VCaP (cell line): Measurements from ENCODE around the gene LRRC17.

Experiments used
- H3K27ac ChIP-seq: fragments of 450-650 bp; 2 replicates; pipeline ENCODE4 v1.5.1; 2017
- TF ChIP-seq, protein P1 (sequence below): fragments of 450-650 bp; conservative IDR thresholded peaks from 2 replicates; pipeline ENCODE4 v1.5.1; 2017; ENCODE audit warnings: mild to moderate bottlenecking, moderate library complexity

LRRC17 gene, protein sequence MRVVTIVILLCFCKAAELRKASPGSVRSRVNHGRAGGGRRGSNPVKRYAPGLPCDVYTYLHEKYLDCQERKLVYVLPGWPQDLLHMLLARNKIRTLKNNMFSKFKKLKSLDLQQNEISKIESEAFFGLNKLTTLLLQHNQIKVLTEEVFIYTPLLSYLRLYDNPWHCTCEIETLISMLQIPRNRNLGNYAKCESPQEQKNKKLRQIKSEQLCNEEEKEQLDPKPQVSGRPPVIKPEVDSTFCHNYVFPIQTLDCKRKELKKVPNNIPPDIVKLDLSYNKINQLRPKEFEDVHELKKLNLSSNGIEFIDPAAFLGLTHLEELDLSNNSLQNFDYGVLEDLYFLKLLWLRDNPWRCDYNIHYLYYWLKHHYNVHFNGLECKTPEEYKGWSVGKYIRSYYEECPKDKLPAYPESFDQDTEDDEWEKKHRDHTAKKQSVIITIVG

DNA sequence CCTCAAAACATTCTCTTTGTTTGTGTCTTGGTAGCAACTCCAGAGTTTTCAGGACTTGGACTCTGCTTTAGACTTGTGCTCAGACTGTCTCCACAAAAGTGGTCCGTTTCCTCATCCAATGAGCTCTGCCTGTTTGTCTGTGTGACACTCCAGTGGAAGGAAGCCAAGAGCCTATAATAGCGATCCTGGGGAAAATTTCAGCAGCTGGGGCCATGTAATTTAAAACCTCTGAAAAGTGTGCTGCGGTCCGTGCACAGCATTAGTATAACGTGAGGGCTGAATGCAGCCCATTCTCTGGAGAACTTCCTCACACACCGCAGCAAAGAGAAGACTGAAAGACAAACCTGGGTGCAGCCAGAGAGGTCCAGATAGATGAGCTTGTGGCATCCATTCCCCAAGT is at the start of gene LRRC17:
TSS of gene LRRC17 (plus strand) at position 259 of the 400 bp plus-strand sequence. CDS start 20,914 bp downstream, outside the sequence.
- H3K27ac ChIP-seq: no peak within 1 kb of the TSS
- TF ChIP-seq, protein P1, sequence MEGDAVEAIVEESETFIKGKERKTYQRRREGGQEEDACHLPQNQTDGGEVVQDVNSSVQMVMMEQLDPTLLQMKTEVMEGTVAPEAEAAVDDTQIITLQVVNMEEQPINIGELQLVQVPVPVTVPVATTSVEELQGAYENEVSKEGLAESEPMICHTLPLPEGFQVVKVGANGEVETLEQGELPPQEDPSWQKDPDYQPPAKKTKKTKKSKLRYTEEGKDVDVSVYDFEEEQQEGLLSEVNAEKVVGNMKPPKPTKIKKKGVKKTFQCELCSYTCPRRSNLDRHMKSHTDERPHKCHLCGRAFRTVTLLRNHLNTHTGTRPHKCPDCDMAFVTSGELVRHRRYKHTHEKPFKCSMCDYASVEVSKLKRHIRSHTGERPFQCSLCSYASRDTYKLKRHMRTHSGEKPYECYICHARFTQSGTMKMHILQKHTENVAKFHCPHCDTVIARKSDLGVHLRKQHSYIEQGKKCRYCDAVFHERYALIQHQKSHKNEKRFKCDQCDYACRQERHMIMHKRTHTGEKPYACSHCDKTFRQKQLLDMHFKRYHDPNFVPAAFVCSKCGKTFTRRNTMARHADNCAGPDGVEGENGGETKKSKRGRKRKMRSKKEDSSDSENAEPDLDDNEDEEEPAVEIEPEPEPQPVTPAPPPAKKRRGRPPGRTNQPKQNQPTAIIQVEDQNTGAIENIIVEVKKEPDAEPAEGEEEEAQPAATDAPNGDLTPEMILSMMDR: no peak

DNA sequence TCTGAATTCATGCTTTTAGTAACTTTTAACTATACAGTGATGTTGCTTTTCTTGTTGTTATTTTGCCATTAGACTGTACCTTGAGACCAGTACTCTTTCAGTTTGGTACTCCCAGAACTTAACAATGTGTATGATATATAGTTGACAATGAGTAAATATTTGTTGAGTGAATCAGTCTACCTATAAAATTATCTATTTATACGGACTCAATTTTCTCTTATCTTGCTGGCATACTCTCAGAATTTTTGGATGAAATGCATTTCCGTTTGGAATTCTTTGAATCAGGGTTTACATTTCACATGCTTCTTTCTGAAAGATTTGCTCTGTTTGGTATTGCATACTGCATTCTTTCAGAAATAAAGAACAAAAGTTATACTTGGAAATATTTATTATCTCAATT is 47.8 kb upstream of the LRRC17 start:
- TF ChIP-seq, protein P1: no peak
- no peak overlapping the region for H3K27ac ChIP-seq

DNA sequence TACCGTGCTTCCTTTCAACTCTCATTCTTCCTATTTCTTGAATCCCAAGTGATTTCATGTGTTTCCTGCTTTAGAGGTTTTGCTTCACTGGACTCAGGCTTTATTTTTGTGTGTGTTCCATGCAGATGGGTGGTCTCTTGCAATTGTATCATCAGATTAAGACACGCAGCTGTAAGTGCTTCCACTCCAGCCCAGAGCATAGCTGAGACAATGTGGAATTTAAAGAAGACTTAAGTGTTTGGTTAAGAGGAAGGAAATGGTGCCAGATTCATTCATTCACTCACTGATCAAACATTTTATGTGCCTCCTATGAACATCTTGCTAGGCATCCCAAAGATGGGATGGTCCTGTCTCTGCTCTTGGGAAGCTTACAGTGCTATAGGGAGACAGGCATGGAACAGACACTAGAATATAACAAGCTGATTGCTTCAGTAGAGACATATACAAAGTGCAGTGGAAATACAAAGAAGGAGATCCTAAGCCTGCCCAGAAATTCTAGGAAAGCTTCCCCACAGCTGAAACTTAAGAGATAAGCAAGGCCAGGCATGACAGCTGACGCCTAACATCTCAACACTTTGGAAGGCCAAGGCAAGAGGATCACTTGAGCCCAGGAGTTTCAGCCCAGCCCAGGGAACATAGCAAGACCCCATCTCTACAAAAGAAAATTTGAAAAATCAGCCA is 46.1 kb upstream of the LRRC17 start:
- H3K27ac ChIP-seq: no peak overlapping the region
- TF ChIP-seq, protein P1: no peak

DNA sequence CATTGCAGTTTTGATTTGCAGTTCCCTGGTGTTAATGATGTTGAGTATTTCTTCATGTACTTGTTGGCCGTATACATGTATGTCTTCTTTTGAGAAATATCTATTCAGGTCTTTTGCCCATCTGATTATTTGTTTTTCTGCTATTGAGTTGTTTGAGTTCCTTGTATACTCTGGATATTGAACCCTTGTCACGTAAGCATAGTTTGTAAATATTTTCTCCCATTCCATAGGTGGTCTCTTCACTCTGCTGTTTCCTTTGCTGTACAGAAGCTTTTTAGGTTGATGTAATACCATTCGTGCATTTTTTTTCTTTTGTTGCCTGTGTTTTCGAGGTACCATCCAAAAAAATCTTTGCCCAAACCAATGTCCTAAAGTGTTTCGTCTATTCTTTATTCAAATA is 43.6 kb upstream of the LRRC17 start:
- TF ChIP-seq, protein P1: no peak
- H3K27ac ChIP-seq: no peak overlapping the region

DNA sequence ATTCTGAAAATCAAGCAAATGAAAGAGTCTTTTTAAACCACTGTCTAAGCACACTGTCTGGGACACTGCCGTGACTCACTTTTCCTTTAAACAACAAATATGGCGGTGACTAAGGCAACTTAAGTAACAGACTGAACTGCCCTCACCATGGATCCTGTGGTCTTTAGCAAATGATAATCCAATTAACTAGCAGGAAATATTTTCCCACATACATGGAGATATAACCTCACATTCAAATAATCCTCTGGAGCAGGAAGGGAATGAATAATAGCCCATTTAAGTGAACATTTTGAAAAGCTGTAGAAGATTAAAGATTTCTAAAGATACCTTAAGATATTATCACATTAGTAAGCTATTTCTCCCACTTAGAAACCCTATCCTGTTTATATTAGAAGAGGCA is 40.3 kb upstream of the LRRC17 start:
- no peak overlapping the region for H3K27ac ChIP-seq
- TF ChIP-seq, protein P1: no peak

DNA sequence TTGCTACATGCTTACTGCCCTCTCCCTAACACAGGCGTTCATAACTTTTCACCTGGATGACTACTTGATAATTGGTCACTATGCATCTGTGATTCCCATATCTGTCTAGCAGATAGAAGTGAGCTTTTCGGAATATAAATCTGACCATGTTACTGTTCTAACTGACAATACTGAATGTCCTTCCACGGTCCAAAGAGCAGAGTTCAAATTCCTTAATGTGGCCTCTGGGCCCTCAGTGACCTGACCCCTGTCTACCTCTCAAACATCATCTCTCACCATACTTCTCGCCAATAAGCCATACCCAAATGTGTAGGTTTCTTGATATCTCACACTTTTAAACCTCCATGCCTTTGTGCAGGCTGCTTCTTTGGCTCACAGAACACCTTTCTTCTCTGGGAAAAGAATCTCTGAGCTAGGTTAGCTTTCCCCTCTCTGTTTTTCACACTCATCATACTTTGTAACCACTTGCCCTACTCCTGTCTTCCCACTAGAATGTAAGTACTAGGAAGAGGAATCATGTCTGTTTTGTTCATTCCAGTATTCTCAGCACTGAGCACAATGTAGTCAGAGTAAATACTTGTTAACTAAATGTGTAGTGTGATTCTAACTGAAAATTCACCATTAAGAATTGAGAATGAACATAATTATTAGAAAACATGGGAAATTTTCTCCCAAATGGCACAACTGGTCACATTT is 39.2 kb upstream of the LRRC17 start:
- no peak overlapping the region for H3K27ac ChIP-seq
- TF ChIP-seq, protein P1: no peak
